HEK293 (cell line): ENCODE measurements around the gene OSTF1.

ENCODE experiments used
- CTCF ChIA-PET: fragments of 350-600 bp; formaldehyde crosslinking; extraction: SDS; loops from one replicate; lab custom pipeline; 2021; ENCODE audit warnings: antibody characterized with exemption; lab: Yijun Ruan, JAX
- POLR2A ChIA-PET: fragments of 300-600 bp; formaldehyde crosslinking; extraction: SDS; loops from one replicate; lab custom pipeline; 2020; ENCODE audit warnings: antibody characterized with exemption, inconsistent platforms; lab: Yijun Ruan, JAX
- H3K27ac ChIP-seq: fragments of 200-500 bp; sonication (Bioruptor generic); 2 replicates; pipeline ENCODE4 v1.5.1; 2014; ENCODE audit warnings: low read depth, low read length, control low read depth, inconsistent platforms; ENCODE audit errors: extremely low read depth
- H3K36me3 ChIP-seq, 2 experiments: fragments of 200-500 bp in 1 of 2; sonication (Bioruptor generic) in 1 of 2; 1 replicate in 1 of 2; 2 replicates in 1 of 2; pipeline ENCODE4 v1.5.1; 2014 to 2017; ENCODE audit warnings: inconsistent platforms in 2 of 2, low read length in 2 of 2; ENCODE audit not compliant: control insufficient read depth in 2 of 2, insufficient read depth in 1 of 2
- H3K4me1 ChIP-seq: fragments of 200-500 bp; sonication (Bioruptor generic); 2 replicates; pipeline ENCODE4 v1.5.1; 2014; ENCODE audit warnings: mild to moderate bottlenecking, low read length, inconsistent platforms; ENCODE audit not compliant: control insufficient read depth, insufficient read depth
- H3K4me3 ChIP-seq: 2 replicates; pipeline ENCODE4 v1.5.1; 2011; ENCODE audit warnings: low read depth, mild to moderate bottlenecking, control low read depth, low read length, moderate library complexity
- H3K9me3 ChIP-seq: fragments of 200-500 bp; sonication (Bioruptor generic); 2 replicates; pipeline ENCODE4 v1.5.1; 2014; ENCODE audit warnings: low read depth, low read length, inconsistent platforms; ENCODE audit not compliant: control insufficient read depth, insufficient read depth
- ATF2 ChIP-seq: fragments of 450-650 bp; formaldehyde crosslinking; IDR thresholded peaks from 2 replicates; pipeline ENCODE4 v1.5.1; 2016; ENCODE audit warnings: missing biosample characterization, missing genetic modification characterization, low read depth
- ELK4 ChIP-seq: IDR thresholded peaks from 2 replicates; pipeline ENCODE4 v1.6.1; 2011; ENCODE audit warnings: mild to moderate bottlenecking, low read depth, low read length, borderline replicate concordance
- FEZF1 ChIP-seq: fragments of 450-650 bp; formaldehyde crosslinking; IDR thresholded peaks from 2 replicates; pipeline ENCODE4 v1.5.1; 2016; ENCODE audit warnings: missing biosample characterization, missing genetic modification characterization
- MYNN ChIP-seq: fragments of 450-650 bp; formaldehyde crosslinking; IDR thresholded peaks from 2 replicates; pipeline ENCODE4 v1.5.1; 2016; ENCODE audit warnings: missing biosample characterization, missing genetic modification characterization, borderline replicate concordance
- PBX3 ChIP-seq: sonication (generic); formaldehyde crosslinking; IDR thresholded peaks from 2 replicates; pipeline ENCODE4 v1.8.1; 2022; ENCODE audit warnings: mild to moderate bottlenecking, moderate library complexity, missing genetic modification reagents
- PRDM2 ChIP-seq: fragments of 450-650 bp; formaldehyde crosslinking; IDR thresholded peaks from 2 replicates; pipeline ENCODE4 v1.5.1; 2016; ENCODE audit warnings: missing biosample characterization, missing genetic modification characterization, borderline replicate concordance
- PRDM6 ChIP-seq: fragments of 450-650 bp; formaldehyde crosslinking; IDR thresholded peaks from 2 replicates; pipeline ENCODE4 v1.5.1; 2017; ENCODE audit warnings: missing biosample characterization, missing genetic modification characterization
- SCRT2 ChIP-seq: fragments of 450-650 bp; formaldehyde crosslinking; IDR thresholded peaks from 2 replicates; pipeline ENCODE4 v1.5.1; 2016; ENCODE audit warnings: missing biosample characterization, missing genetic modification characterization
- ZNF138 ChIP-seq: fragments of 450-650 bp; formaldehyde crosslinking; IDR thresholded peaks from 2 replicates; pipeline ENCODE4 v1.5.1; 2016; ENCODE audit warnings: missing biosample characterization, missing genetic modification characterization, borderline replicate concordance
- ZNF157 ChIP-seq: fragments of 450-650 bp; formaldehyde crosslinking; IDR thresholded peaks from 2 replicates; pipeline ENCODE4 v1.5.1; 2016; ENCODE audit warnings: missing biosample characterization, missing genetic modification characterization
- ZNF223 ChIP-seq: fragments of 450-650 bp; formaldehyde crosslinking; IDR thresholded peaks from 2 replicates; pipeline ENCODE4 v1.5.1; 2016; ENCODE audit warnings: missing biosample characterization, missing genetic modification characterization
- ZNF311 ChIP-seq: fragments of 450-650 bp; formaldehyde crosslinking; IDR thresholded peaks from 2 replicates; pipeline ENCODE4 v1.5.1; 2017; ENCODE audit warnings: missing biosample characterization, missing genetic modification characterization, borderline replicate concordance
- ZNF335 ChIP-seq: fragments of 450-650 bp; formaldehyde crosslinking; conservative IDR thresholded peaks from 2 replicates; pipeline ENCODE4 v1.5.1; 2016; ENCODE audit warnings: missing biosample characterization, missing genetic modification characterization
- ZNF394 ChIP-seq: fragments of 450-650 bp; formaldehyde crosslinking; IDR thresholded peaks from 2 replicates; pipeline ENCODE4 v1.5.1; 2016; ENCODE audit warnings: missing biosample characterization, missing genetic modification characterization, mild to moderate bottlenecking, moderate library complexity, borderline replicate concordance
- ZNF433 ChIP-seq: fragments of 450-650 bp; formaldehyde crosslinking; IDR thresholded peaks from 2 replicates; pipeline ENCODE4 v1.5.1; 2016; ENCODE audit warnings: missing biosample characterization, missing genetic modification characterization, low read depth
- TF ChIP-seq, protein P1 (sequence below): fragments of 450-650 bp; formaldehyde crosslinking; IDR thresholded peaks from 2 replicates; pipeline ENCODE4; 2016; ENCODE audit warnings: missing biosample characterization, missing genetic modification characterization

Gene OSTF1

DNA sequence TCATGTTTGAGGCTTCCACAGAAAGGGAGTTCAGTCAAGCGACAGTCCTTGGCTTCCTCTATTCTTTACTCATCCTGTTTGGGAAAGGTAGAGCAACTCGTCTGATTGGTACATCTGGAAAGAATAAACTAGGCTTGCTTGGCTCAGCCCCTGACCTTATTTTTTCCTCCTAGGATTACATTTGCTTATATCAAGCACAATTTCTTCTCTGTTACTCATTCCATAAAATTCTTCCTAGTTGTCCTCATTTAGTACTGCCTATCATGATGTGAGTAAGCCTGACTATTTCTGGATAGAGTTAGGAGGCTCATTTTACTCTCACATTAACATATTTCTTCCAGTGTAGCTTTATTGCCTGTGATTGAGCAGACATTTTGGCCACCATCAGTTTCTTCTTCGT is 49.3 kb upstream of the OSTF1 start:
- ChIA-PET CTCF (interaction anchor here (0.6 to 1.3 kb wide), 3 partner anchors 12 to 275 kb away, joined by 3 to 6 read pairs (median 4); no protein-coding TSS in a partner anchor), POLR2A (no interaction called here)
- H3K36me3 ChIP-seq = no peaks in the 10 kb centered on the region
- no peak overlapping the region for H3K27ac ChIP-seq
- TF ChIP-seq ATF2 (tag by site-specific recombination) (no peak), PRDM6 (tag by site-specific recombination) (no peak), ZNF311 (tag by site-specific recombination) (no peak), ZNF157 (tag by site-specific recombination) (no peak), ZNF394 (no peak), SCRT2 (tag by site-specific recombination) (no peak)
- TF ChIP-seq, protein P1, sequence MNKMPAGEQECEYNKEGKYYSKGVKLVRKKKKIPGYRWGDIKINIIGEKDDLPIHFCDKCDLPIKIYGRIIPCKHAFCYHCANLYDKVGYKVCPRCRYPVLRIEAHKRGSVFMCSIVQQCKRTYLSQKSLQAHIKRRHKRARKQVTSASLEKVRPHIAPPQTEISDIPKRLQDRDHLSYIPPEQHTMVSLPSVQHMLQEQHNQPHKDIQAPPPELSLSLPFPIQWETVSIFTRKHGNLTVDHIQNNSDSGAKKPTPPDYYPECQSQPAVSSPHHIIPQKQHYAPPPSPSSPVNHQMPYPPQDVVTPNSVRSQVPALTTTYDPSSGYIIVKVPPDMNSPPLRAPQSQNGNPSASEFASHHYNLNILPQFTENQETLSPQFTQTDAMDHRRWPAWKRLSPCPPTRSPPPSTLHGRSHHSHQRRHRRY = no peak
- H3K9me3 ChIP-seq = no peaks in the 10 kb centered on the region
- no peaks in the 10 kb centered on the region for H3K4me1 ChIP-seq
- H3K4me3 ChIP-seq = no peak overlapping the region

- POLR2A ChIA-PET = no interaction called here
- CTCF ChIA-PET = interaction anchor here (0.7 kb wide), 1 partner anchor 383 kb away, joined by 3 read pairs; no protein-coding TSS in a partner anchor
- H3K4me1 ChIP-seq = no peaks in the 10 kb centered on the region
- H3K9me3 ChIP-seq = no peaks in the 10 kb centered on the region
- no peak overlapping the region for H3K4me3 ChIP-seq
- TF ChIP-seq FEZF1 (tag by site-specific recombination) (no peak), PRDM6 (tag by site-specific recombination) (no peak)
- TF ChIP-seq, all 188 proteins: peak for 0
- no peak overlapping the region for H3K27ac ChIP-seq
- no peaks in the 10 kb centered on the region for H3K36me3 ChIP-seq
Measured at GRCh38 chr9:75039801-75040200, 48.5 kb upstream of the OSTF1 start.

DNA sequence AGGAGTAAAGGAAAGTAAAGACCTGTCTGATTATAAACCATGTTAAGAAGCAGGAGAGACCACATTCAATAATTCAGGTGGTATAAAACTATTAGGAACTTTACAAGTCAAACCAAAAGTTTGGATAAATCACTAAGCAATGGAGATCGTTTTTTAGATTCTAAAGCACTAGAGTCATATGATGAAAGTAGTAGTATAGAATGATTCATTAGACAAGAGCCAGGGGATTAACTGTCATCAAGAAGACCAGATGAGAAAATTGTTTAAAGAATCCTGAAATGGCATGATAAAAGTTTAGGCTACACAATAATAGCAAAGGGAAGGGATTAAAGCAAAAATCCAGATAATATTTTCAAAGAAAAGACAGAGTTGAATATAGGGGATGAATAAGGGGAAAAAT is 47.3 kb upstream of the OSTF1 start:
- POLR2A ChIA-PET = interaction anchor here (0.7 kb wide), 1 partner anchor 12 kb away, joined by 3 read pairs; no protein-coding TSS in a partner anchor
- CTCF ChIA-PET = no interaction called here
- no peak for TF ChIP-seq MYNN (tag by site-specific recombination)
- no peak for TF ChIP-seq ZNF433
- TF ChIP-seq PRDM2 (tag by site-specific recombination) = no peak
- no peak for TF ChIP-seq ZNF138 (tag by site-specific recombination)
- no peak for TF ChIP-seq ZNF335 (tag by site-specific recombination)
- no peak for TF ChIP-seq ZNF223
- no peak for TF ChIP-seq ELK4
- no peak for TF ChIP-seq PBX3 (CRISPR knock-in tag)

More for the DNA sequence above, 47.3 kb upstream of the OSTF1 start:
- H3K27ac ChIP-seq = no peak overlapping the region
- no peak overlapping the region for H3K4me3 ChIP-seq
- H3K36me3 ChIP-seq = no peaks in the 10 kb centered on the region
- H3K9me3 ChIP-seq = no peaks in the 10 kb centered on the region
- no peaks in the 10 kb centered on the region for H3K4me1 ChIP-seq
